ENCODE measurements around the gene INSC. TPM values are rescaled to one million over a fixed set of nuclear protein-coding genes. Genes with fewer than 3 reads are reported as not detected.

The INSC gene
- total and polyA plus RNA-seq, 2 of the 13 experiments (the other 11 are each of a cell fraction or from before 2014, with no cell fraction given) = 0.09 TPM; not detected in 1

GRCh38 chr11:15170698-15171097, 56.0 kb downstream of the INSC start:
- Histone ChIP-seq H3K9ac (ENCODE audit: insufficient read depth, low read depth, low read length) (no peak overlapping the region), H3K4me3 (replicated peaks in 1 of 3; ENCODE audit: insufficient read depth in 1 of 3, low read depth in 2 of 3, low read length in 3 of 3) (no peak overlapping the region), H3K27ac (ENCODE audit: extremely low read length, insufficient read depth, low read length) (no peak overlapping the region), H2AFZ (ENCODE audit: low read length) (no peak overlapping the region), H3K27me3 (ENCODE audit: control insufficient read depth in 1 of 2, insufficient read depth in 2 of 2, low read length in 2 of 2) (no peaks in the 10 kb centered on the region), H3K36me3 (replicated peaks in 1 of 2; ENCODE audit: control insufficient read depth in 1 of 2, insufficient read depth in 2 of 2, low read length in 2 of 2) (no peaks in the 10 kb centered on the region), H3K79me2 (ENCODE audit: insufficient read depth, low read length) (no peaks in the 10 kb centered on the region), H3K4me1 (ENCODE audit: insufficient read depth, low read length) (no peaks in the 10 kb centered on the region), H3K9me3 (ENCODE audit: low read length) (no peaks in the 10 kb centered on the region), H4K20me1 (ENCODE audit: insufficient read depth, low read length) (no peaks in the 10 kb centered on the region), H3K4me2 (ENCODE audit: low read depth, low read length) (no peak overlapping the region)
- WGBS (ENCODE audit: low lambda C conversion rate) = 29% methylated on average over 3 of the region's 3 CpGs
- intact Hi-C loops (cut with micrococcal nuclease; ENCODE audit: unreplicated experiment) = no loop called here
- TF ChIP-seq MXD1 (CRISPR knock-in tag; IDR thresholded peaks at IDR 0.05) (no peak), KLF16 (CRISPR knock-in tag; IDR thresholded peaks at IDR 0.05) (no peak), SNAI1 (CRISPR knock-in tag; IDR thresholded peaks at IDR 0.05; ENCODE audit: borderline replicate concordance) (no peak), ZNF530 (CRISPR knock-in tag; IDR thresholded peaks at IDR 0.05; ENCODE audit: low read depth) (no peak), ZBTB33 (CRISPR knock-in tag; IDR thresholded peaks at IDR 0.05) (no peak), HINFP (CRISPR knock-in tag; IDR thresholded peaks at IDR 0.05; ENCODE audit: low read depth) (no peak), RXRB (CRISPR knock-in tag; IDR thresholded peaks at IDR 0.05; ENCODE audit: borderline replicate concordance) (no peak), EHMT2 (IDR thresholded peaks at IDR 0.05; ENCODE audit: borderline replicate concordance, low read depth, low read length) (no peak), ZNF703 (CRISPR knock-in tag; IDR thresholded peaks at IDR 0.05; ENCODE audit: borderline replicate concordance) (no peak), KLF9 (CRISPR knock-in tag; IDR thresholded peaks at IDR 0.05; ENCODE audit: low read depth) (no peak), SMAD1 (CRISPR knock-in tag; IDR thresholded peaks at IDR 0.05; ENCODE audit: borderline replicate concordance, low read depth) (no peak), THAP11 (CRISPR knock-in tag; IDR thresholded peaks at IDR 0.05) (no peak), SKI (IDR thresholded peaks at IDR 0.05; ENCODE audit: partially characterized antibody) (no peak), ZBED4 (CRISPR knock-in tag; IDR thresholded peaks at IDR 0.05; ENCODE audit: borderline replicate concordance) (no peak), PCBP2 (optimal IDR thresholded peaks at IDR 0.05; ENCODE audit: low read depth, low read length, poor library complexity, severe bottlenecking) (no peak), ZEB1 (IDR thresholded peaks at IDR 0.05; ENCODE audit: insufficient replicate concordance, low read depth) (no peak)
- ATAC-seq = no peak
- no peak for FAIRE-seq
- ChIA-PET CTCF (ENCODE audit: low intra/inter-chr PET ratio, low total read pairs) (no interaction called here), POLR2A (no interaction called here)
- DNase-seq (ENCODE audit: low spot score) = no peak
- no TSS peak for BruUV-seq (replicated peaks)
- in situ Hi-C loops (cut with HindIII; ENCODE audit: extremely low pct_ligation_motif_present, low pct_unique_long_range_greater_than_20kb) = no loop called here

All from HepG2 (cell line).